GM18508 (cell line): ENCODE measurements around the gene DLEC1.

ENCODE experiments used
- ATAC-seq: cut with Tn5 transposase; IDR thresholded peaks from one replicate; pipeline ENCODE4 v1.9.1; 2021; ENCODE audit warnings: moderate number of reproducible peaks; ENCODE audit not compliant: insufficient read depth, unreplicated experiment

The DLEC1 gene

GRCh38 chr3:38099518-38099917, 60.5 kb downstream of the DLEC1 start:
- ATAC-seq = no peak

- no peak for ATAC-seq
These were observed 61.5 kb downstream of the DLEC1 start for GRCh38 chr3:38100498-38100897.

- no peak for ATAC-seq
These were observed 62.9 kb downstream of the DLEC1 start for GRCh38 chr3:38101811-38102443.

GRCh38 chr3:38102444-38102814, 63.4 kb downstream of the DLEC1 start:
- no peak for ATAC-seq

GRCh38 chr3:38105525-38105924, 66.5 kb downstream of the DLEC1 start:
- no peak for ATAC-seq

- ATAC-seq = no peak
These were observed 69.1 kb downstream of the DLEC1 start for GRCh38 chr3:38107911-38108648.

- ATAC-seq = no peak
These were observed 69.9 kb downstream of the DLEC1 start for GRCh38 chr3:38108649-38109579.

- ATAC-seq = no peak
These were observed 70.7 kb downstream of the DLEC1 start for GRCh38 chr3:38109580-38110313.

- ATAC-seq = no peak
These were observed 71.5 kb downstream of the DLEC1 start for GRCh38 chr3:38110314-38111050.

- ATAC-seq = no peak
These were observed 72.2 kb downstream of the DLEC1 start for GRCh38 chr3:38111201-38111600.

GRCh38 chr3:38111696-38112377, 72.8 kb downstream of the DLEC1 start:
- no peak for ATAC-seq

GRCh38 chr3:38112378-38112761, 73.4 kb downstream of the DLEC1 start:
- ATAC-seq = no peak

- ATAC-seq = no peak
These were observed 75.3 kb downstream of the DLEC1 start for GRCh38 chr3:38114052-38114874.

GRCh38 chr3:38114875-38115644, 76.1 kb downstream of the DLEC1 start:
- no peak for ATAC-seq

- ATAC-seq = no peak
These were observed 76.8 kb downstream of the DLEC1 start for GRCh38 chr3:38115645-38116427.

GRCh38 chr3:38116471-38117162, 77.6 kb downstream of the DLEC1 start:
- ATAC-seq = no peak
